Choroid plexus epithelial cell (primary cell): Measurements from ENCODE around the gene PRR13.

Source experiments
- DNase-seq: peaks from one replicate; pipeline ENCODE4 v3.0.0-alpha.2; 2010; ENCODE audit warnings: low read depth
- H3K4me3 ChIP-seq: 2 replicates; pipeline ENCODE4 v1.5.1; 2011; ENCODE audit warnings: low read depth, mild to moderate bottlenecking, control low read depth, low read length, moderate library complexity
- CTCF ChIP-seq: conservative IDR thresholded peaks from 2 replicates; pipeline ENCODE4 v1.5.1; 2011; ENCODE audit warnings: low read depth, mild to moderate bottlenecking, control low read depth, inconsistent platforms, low read length, moderate library complexity

The PRR13 gene

GRCh38 chr12:53466640-53467039, 25.1 kb downstream of the PRR13 start:
- no peak overlapping the region for H3K4me3 ChIP-seq
- no peak for DNase-seq
- no peak for TF ChIP-seq CTCF

- no peak for TF ChIP-seq CTCF
- DNase-seq = no peak
- no peak overlapping the region for H3K4me3 ChIP-seq
Measured at GRCh38 chr12:53467082-53467481, 25.5 kb downstream of the PRR13 start.

GRCh38 chr12:53467880-53468279, 26.3 kb downstream of the PRR13 start:
- no peak for DNase-seq
- TF ChIP-seq CTCF = no peak
- no peak overlapping the region for H3K4me3 ChIP-seq

GRCh38 chr12:53468282-53468681, 26.7 kb downstream of the PRR13 start:
- H3K4me3 ChIP-seq = no peak overlapping the region
- no peak for DNase-seq
- no peak for TF ChIP-seq CTCF

- no peak for DNase-seq
- no peak for TF ChIP-seq CTCF
Measured at GRCh38 chr12:53472056-53472582, 30.6 kb downstream of the PRR13 start.

GRCh38 chr12:53474077-53474476, 32.5 kb downstream of the PRR13 start:
- no peak for TF ChIP-seq CTCF

More at GRCh38 chr12:53472056-53472582, 30.6 kb downstream of the PRR13 start:
- H3K4me3 ChIP-seq = no peak overlapping the region

GRCh38 chr12:53474819-53475218, 33.3 kb downstream of the PRR13 start:
- TF ChIP-seq CTCF = no peak
- no peak overlapping the region for H3K4me3 ChIP-seq
- DNase-seq = no peak

More at GRCh38 chr12:53474077-53474476, 32.5 kb downstream of the PRR13 start:
- no peak for DNase-seq
- H3K4me3 ChIP-seq = no peak overlapping the region
